CD14-positive monocyte (primary cell): Measurements from ENCODE around the gene BPHL. TPM values are rescaled to one million over a fixed set of nuclear protein-coding genes. Genes with fewer than 3 reads are reported as not detected.
A peak's percentile ranks its signal among the peaks of the same experiment; 100 is the strongest.

ENCODE experiments used
- DNase-seq, 3 donors: peaks; one replicate each; pipeline ENCODE4 v3.0.0-alpha.2; 2011 to 2022
- H2AFZ ChIP-seq: 2 replicates; pipeline ENCODE4 v1.6.0; 2012; ENCODE audit warnings: mild to moderate bottlenecking, low read depth, low read length, inconsistent platforms; ENCODE audit not compliant: insufficient read depth, poor library complexity, severe bottlenecking
- H3K27ac ChIP-seq, 2 donors: 1 replicate in 1 of 2; 2 replicates in 1 of 2; pipeline ENCODE4 v1.5.1; 2012 to 2013; ENCODE audit warnings: low read length in 2 of 2, control low read depth in 1 of 2, inconsistent platforms in 1 of 2, low read depth in 1 of 2, mild to moderate bottlenecking in 1 of 2
- H3K27me3 ChIP-seq, 2 donors: one replicate each; pipeline versions ENCODE4 v1.6.0 to v1.6.1; 2011 to 2013; ENCODE audit warnings: low read length in 2 of 2; ENCODE audit not compliant: control insufficient read depth in 2 of 2, insufficient read depth in 2 of 2
- H3K36me3 ChIP-seq, 2 donors: replicated peaks in 1 of 2; 1 replicate in 1 of 2; 2 replicates in 1 of 2; pipeline versions ENCODE4 v1.5.1 to v1.6.1; 2012 to 2013; ENCODE audit warnings: low read length in 2 of 2, control low read depth in 1 of 2, inconsistent platforms in 1 of 2, mild to moderate bottlenecking in 1 of 2; ENCODE audit not compliant: insufficient read depth in 2 of 2, control insufficient read depth in 1 of 2
- H3K4me1 ChIP-seq, 2 donors: 1 replicate in 1 of 2; 2 replicates in 1 of 2; pipeline versions ENCODE4 v1.5.1 to v1.6.1; 2012 to 2013; ENCODE audit warnings: low read length in 2 of 2, control low read depth in 1 of 2, inconsistent platforms in 1 of 2, mild to moderate bottlenecking in 1 of 2, moderate library complexity in 1 of 2; ENCODE audit not compliant: insufficient read depth in 2 of 2, control insufficient read depth in 1 of 2
- H3K4me2 ChIP-seq: replicated peaks from 2 replicates; pipeline ENCODE3; 2012; ENCODE audit warnings: low read length, moderate library complexity, mild to moderate bottlenecking; ENCODE audit not compliant: poor library complexity, severe bottlenecking; ENCODE audit errors: extremely low read depth
- H3K4me3 ChIP-seq, 3 experiments: fragments of 200-600 bp in 1 of 3; sonication (generic) in 1 of 3; replicated peaks in 1 of 3; 1 replicate in 2 of 3; 2 replicates in 1 of 3; pipeline ENCODE4 v1.5.1; 2011 to 2013; ENCODE audit warnings: low read length in 3 of 3, mild to moderate bottlenecking in 3 of 3, control low read depth in 2 of 3, low read depth in 2 of 3, inconsistent platforms in 1 of 3, moderate library complexity in 1 of 3
- H3K79me2 ChIP-seq: 2 replicates; pipeline ENCODE4 v1.6.0; 2012; ENCODE audit warnings: mild to moderate bottlenecking, control low read depth, inconsistent platforms, low read length, moderate library complexity; ENCODE audit not compliant: insufficient read depth
- H3K9ac ChIP-seq: 2 replicates; pipeline ENCODE4 v1.6.0; 2017; ENCODE audit warnings: low read length, mild to moderate bottlenecking; ENCODE audit not compliant: insufficient read depth, poor library complexity, severe bottlenecking
- H3K9me3 ChIP-seq, 2 donors: replicated peaks in 1 of 2; 1 replicate in 1 of 2; 2 replicates in 1 of 2; pipeline versions ENCODE4 v1.5.1 to v1.6.1; 2012 to 2013; ENCODE audit warnings: low read length in 2 of 2, control low read depth in 1 of 2; ENCODE audit not compliant: control insufficient read depth in 1 of 2, insufficient read depth in 1 of 2
- H4K20me1 ChIP-seq: 2 replicates; pipeline ENCODE4 v1.6.0; 2012; ENCODE audit warnings: mild to moderate bottlenecking, low read length, control low read depth, moderate library complexity; ENCODE audit not compliant: insufficient read depth
- H3K27ac Mint-ChIP-seq, 7 donors: one replicate each; pipeline ENCODE4 v1.8.0; 2020; ENCODE audit warnings: mild to moderate bottlenecking in 7 of 7, mixed read lengths in 7 of 7, moderate library complexity in 6 of 7, inconsistent platforms in 2 of 7
- H3K27me3 Mint-ChIP-seq, 3 donors: one replicate each; pipeline ENCODE4 v1.8.0; 2021 to 2022; ENCODE audit warnings: low read depth in 3 of 3, mild to moderate bottlenecking in 3 of 3, mixed read lengths in 3 of 3, moderate library complexity in 3 of 3, inconsistent platforms in 1 of 3
- H3K36me3 Mint-ChIP-seq, 2 donors: one replicate each; pipeline ENCODE4 v1.8.0; 2020; ENCODE audit warnings: mixed read lengths in 2 of 2, inconsistent platforms in 1 of 2, mild to moderate bottlenecking in 1 of 2
- H3K4me1 Mint-ChIP-seq: one replicate; pipeline ENCODE4 v1.8.0; 2020; ENCODE audit warnings: mild to moderate bottlenecking, mixed read lengths
- H3K4me3 Mint-ChIP-seq, 2 donors: one replicate each; pipeline ENCODE4 v1.8.0; 2020; ENCODE audit warnings: mild to moderate bottlenecking in 2 of 2, mixed read lengths in 2 of 2, moderate library complexity in 1 of 2
- H3K9me3 Mint-ChIP-seq, 7 donors: one replicate each; pipeline ENCODE4 v1.8.0; 2020 to 2022; ENCODE audit warnings: mixed read lengths in 7 of 7, mild to moderate bottlenecking in 6 of 7, moderate library complexity in 6 of 7, inconsistent platforms in 2 of 7
- CTCF ChIP-seq: fragments of 200-600 bp; IDR thresholded peaks from one replicate; pipeline ENCODE4 v1.8.0; 2022; ENCODE audit warnings: antibody characterized with exemption, mild to moderate bottlenecking
- WGBS: methylation state at CpG from one replicate; pipeline ENCODE4 v1.1.5; 2013; ENCODE audit warnings: missing lambda C conversion rate; ENCODE audit not compliant: insufficient coverage; 5-methylcytosine and 5-hydroxymethylcytosine counted together
- intact Hi-C, 2 donors: fragments of 100-400 bp; cut with micrococcal nuclease; formaldehyde crosslinking; loops; one replicate each; pipeline versions ENCODE4 v1.15.0 to v1.15.1; 2023
- polyA plus RNA-seq, 3 donors: library from polyadenylated mRNA; depleted of rRNA in 1 of 3; unstranded in 2 of 3; stranded (reverse) in 1 of 3; fragments of 300-500 nt in 2 of 3; fragments of >200 nt in 1 of 3; fragmentation: Illumina TruSeq in 2 of 3; gene quantifications; 1 replicate in 2 of 3; 2 replicates in 1 of 3; pipeline ENCODE4 v1.2.3, GENCODE V29; 2012 to 2021

BPHL gene
- polyA plus RNA-seq, 3 donors = 4.6 to 7.8 (median 5.9) TPM

- H3K4me3 Mint-ChIP-seq = peak overlapping the region; percentile 83 to 92
- Histone ChIP-seq H3K27ac (peak overlapping the region; percentile 87 to 89), H3K4me1 (peaks cover 18 to 24% of the 10 kb centered on the region in 2 donors), H3K9ac (peak overlapping the region; percentile 84), H3K4me2 (peak overlapping the region; percentile 92), H4K20me1 (peaks cover 13% of the 10 kb centered on the region), H2AFZ (peak overlapping the region; percentile 98), H3K9me3 (no peaks in the 10 kb centered on the region), H3K4me3 (peak overlapping the region; percentile 57 to 83 (median 62)), H3K27me3 (no peaks in the 10 kb centered on the region), H3K79me2 (no peaks in the 10 kb centered on the region), H3K36me3 (peaks cover 17 to 27% of the 10 kb centered on the region in 2 donors)
- no peak for DNase-seq
- WGBS = 3% methylated on average over 3 of the region's 8 CpGs
- H3K36me3 Mint-ChIP-seq = peaks cover 25 to 27% of the 10 kb centered on the region in 2 donors
- H3K9me3 Mint-ChIP-seq = no peaks in the 10 kb centered on the region
- no peak for TF ChIP-seq CTCF
- peaks cover 31% of the 10 kb centered on the region for H3K4me1 Mint-ChIP-seq
- H3K27ac Mint-ChIP-seq = peak overlapping the region; percentile 86 to 97 (median 93)
- peaks cover 3 to 9% (median 4%) of the 10 kb centered on the region in 3 donors for H3K27me3 Mint-ChIP-seq
- intact Hi-C loops = loop anchor here (2.0 to 5.0 kb wide), 6 partner anchors 44 to 1884 kb away; partner anchors contain the start of genes PSMG4 (in 2 of the 2), RIPK1 (in 2 of the 2) and RPP40 (in 1 of the 2)
These were observed 579 bp upstream of the BPHL start for GRCh38 chr6:3117912-3118352.

GRCh38 chr6:3119040-3119723, 671 bp downstream of the BPHL start:
- no peak for DNase-seq
- H3K4me2 ChIP-seq = peak overlapping the region; percentile 92
- Mint-ChIP-seq H3K4me3 (peak overlapping the region; percentile 83 to 92), H3K27me3 (peaks cover 3 to 13% (median 4%) of the 10 kb centered on the region in 3 donors), H3K4me1 (peaks cover 31% of the 10 kb centered on the region), H3K36me3 (peaks cover 14 to 15% of the 10 kb centered on the region in 2 donors), H3K9me3 (no peaks in the 10 kb centered on the region), H3K27ac (peak overlapping the region in 4 of 7 donors; percentile 1 to 63 (median 36))
- H4K20me1 ChIP-seq = peaks cover 6% of the 10 kb centered on the region
- intact Hi-C loops = loop anchor here (2.0 to 5.0 kb wide), 6 partner anchors 43 to 1883 kb away; partner anchors contain the start of genes PSMG4 (in 2 of the 2), RIPK1 (in 2 of the 2) and RPP40 (in 1 of the 2)
- WGBS = 13% methylated on average over 14 of the region's 19 CpGs
- no peaks in the 10 kb centered on the region for H3K79me2 ChIP-seq
- H3K4me1 ChIP-seq = peaks cover 18 to 24% of the 10 kb centered on the region in 2 donors
- no peaks in the 10 kb centered on the region for H3K27me3 ChIP-seq
- TF ChIP-seq CTCF = no peak
- peak overlapping the region; percentile 98 for H2AFZ ChIP-seq
- peak overlapping the region; percentile 57 to 83 (median 62) for H3K4me3 ChIP-seq
- peak overlapping the region in 1 of 2 donors; percentile 89 for H3K27ac ChIP-seq
- H3K9me3 ChIP-seq = no peaks in the 10 kb centered on the region
- H3K36me3 ChIP-seq = peaks cover 4 to 14% of the 10 kb centered on the region in 2 donors
- peak overlapping the region; percentile 84 for H3K9ac ChIP-seq
